Epidermal melanocyte (primary cell): ENCODE results near the gene MARCHF9.

Source experiments
- DNase-seq: peaks from one replicate; pipeline ENCODE4 v3.0.0; 2011; ENCODE audit warnings: low spot score; ENCODE audit not compliant: insufficient read length

MARCHF9 gene

DNA sequence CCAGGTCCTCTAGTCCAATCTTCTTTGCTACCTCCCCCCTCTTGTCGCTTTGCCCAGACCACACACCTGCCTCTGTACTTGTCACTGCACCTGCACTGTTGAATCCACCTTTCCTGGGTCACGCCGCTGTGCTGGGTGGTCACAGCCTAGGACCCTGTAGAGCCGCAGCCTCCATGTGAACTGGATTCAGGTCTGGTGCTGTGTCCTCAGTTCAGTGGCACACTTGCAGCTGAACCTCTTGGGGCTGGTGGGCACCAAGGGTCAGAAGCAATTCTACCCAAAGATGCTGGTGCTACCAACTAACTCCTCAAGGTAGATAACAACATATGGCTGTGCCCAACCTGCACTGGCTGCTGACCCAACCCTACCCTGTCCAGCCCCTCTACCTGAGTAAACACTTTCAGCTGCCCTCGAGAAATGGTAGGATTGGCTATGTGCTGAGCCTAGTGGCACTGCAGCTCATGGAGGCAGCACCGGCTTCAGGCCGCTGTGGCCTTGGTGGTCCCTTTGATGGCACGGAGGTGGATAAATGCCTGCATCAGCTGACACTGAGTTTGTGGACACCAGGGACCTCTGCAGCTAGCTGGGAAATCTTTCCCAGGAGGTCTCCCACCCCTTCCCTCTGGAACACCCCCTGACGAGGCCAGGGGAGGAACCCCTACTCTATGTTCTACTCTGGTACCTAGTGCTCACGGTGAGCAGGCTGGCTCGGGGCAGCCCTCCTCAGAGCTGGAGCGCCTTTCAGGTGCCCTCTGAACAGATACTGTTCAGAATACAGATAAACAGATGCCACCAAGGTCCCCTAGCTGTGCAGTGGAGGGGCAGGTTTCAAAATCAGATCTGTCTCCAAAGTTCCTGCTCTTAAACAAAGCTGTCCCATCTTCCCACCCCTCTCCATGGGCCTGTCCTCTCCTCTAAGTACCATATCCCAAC is 30.6 kb upstream of the MARCHF9 start:
- no peak for DNase-seq

DNA sequence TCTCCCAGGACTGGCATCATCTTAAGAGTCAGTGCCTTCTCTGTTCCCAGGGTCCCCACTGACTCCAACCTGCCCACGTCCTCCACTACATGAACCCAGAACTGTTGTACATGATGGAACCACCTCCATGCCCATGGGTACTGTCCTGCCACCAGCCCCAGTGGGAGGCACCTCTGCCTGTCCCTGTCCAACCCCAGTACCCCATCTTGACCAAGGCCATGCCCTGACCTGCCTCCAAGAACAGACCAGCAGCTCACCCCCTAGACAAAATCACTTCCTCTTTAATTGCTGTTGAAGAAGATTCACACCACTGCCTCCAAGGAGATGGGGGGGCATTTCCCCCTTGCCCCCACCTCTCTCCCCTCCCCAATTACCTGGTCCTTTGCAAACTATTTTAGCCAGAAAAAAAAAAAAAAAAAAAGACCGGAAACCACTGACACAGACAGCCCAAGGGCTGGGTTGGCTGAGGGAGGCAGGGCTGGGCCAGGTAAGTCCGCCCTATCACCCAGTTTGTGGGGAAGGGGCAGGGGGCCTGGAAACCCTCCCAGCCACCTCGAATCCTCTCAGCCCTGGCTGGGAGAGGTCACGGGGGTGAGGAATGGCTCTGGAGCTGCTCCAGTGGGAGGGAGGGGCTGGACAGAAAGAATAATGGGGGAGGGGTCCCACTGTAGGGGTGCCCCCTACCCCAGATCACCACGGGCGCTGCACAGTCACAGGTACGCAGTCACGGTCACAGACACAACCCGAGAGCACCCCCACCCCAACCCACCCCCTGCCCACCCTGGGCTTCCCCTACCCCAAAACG is 29.8 kb upstream of the MARCHF9 start:
- no peak for DNase-seq

DNA sequence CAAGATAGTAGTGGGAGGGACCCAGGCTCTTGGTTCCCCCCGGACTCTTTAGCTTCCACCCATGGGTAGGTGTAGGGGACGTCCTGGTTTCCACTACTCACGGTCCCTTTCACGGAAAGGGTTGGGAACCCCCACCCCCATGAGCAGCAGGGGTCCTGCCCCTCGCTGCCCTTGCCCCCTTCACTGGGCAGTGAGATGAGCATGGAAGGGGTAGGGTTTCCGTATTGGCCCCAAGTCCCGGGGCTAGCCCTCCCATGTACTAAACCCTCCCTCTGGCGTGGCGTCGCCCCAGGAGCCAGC is 29.1 kb upstream of the MARCHF9 start:
- no peak for DNase-seq

DNA sequence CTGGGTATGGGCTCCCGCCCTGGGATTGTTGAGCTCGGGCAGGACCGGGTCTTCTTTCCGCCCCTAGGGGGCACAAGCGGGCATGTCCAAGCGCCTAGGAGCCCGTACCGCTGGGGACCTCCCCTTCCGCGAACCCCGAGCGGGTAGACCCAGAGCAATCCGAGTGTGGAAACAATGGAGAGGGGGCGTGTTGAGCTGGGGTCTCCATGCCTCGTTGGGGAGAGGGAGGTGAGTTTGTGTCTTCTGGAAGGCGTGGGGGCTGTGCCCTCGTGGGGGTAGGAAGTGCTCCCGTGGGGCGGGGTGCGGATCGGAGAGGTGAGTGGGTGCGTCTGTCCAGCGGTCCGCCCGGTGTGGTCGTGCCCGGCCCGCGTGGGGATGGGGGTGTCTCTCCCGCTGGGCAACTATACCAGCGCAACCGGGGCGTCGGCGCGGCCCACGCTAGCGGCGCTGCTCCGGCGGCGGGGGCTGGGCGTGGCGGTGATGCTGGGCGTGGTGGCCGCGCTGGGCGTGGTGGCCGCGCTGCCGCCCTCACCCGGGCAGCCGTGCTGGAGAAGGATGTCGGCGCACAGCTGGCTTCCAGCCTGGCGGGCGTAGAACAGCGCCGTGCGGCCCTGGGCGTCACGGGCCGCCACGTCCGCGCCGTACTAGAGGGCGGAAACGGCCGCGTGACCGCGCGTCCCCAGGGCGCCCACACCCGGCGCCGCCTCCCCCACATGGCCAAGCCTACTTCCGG is 28.6 kb upstream of the MARCHF9 start:
- peak; percentile 78 for DNase-seq

DNA sequence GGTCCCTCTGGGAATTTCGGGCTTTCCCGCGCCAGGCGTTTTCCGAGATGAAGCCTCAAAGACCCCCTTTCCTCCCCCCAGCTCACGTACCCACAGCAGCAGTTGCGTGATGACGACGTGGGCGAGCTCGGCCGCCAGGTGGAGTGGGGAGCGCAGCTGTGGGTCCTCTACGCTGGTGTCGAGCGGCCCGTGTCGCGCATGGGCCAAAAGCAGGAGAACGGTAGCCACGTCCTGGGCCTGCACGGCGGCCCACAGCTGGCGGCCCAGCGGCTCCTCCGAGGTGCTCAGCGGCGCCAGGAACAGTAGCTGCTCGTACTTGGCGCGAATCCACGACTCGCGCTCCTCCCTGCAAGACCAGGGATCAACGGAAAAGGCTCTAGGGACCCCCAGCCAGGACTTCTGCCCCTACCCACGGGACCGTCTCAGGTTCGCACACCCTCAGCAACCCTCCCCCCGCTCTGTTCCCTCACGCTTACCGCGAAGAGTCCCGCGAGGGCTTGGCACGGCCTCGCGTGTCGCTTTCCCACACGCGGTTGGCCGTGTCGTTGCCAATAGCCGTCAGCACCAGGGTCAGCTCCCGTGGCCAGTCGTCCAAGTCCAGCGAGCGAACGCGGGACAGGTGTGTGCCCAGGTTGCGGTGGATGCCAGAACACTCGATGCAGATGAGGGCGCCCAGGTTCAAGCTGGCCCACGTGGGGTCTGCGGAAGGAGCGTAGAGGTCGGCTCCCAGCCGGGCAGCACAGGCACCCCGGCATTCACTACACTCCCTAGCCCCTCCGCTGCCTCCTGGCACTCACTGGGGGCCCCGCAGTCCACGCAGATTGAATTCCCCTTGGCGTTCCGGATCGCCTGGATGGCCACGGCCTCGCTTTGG is 27.8 kb upstream of the MARCHF9 start:
- no peak for DNase-seq

DNA sequence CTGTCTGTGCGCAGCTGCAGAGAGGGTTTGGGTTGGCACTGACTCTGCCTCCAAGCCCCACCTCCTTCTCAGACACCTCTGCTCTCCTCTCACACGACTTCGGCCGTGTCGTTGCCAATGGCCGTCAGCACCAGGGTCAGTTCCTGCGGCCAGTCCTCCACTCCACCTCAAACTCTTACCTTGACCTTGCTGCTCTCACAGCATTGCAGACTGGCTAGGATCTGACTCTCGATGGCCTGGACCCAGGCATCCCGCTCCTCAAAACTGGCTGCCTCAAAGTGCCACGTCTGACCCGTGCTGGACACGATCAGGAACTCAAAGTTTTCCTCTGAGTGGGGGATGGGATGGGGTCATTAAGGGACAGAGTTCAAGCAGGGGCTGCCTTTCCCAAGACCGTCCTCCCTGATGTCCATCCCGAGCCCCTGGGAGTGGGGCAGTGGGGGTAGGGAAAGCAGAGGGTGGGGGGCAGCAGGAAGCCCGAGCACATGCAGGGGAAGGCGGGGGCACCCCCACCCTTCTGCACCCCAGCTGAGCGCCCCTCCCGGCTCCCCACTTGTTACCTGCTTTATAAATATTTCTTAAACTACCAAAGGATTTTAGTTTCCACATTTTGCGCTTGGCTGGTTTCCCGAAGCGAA is 27.0 kb upstream of the MARCHF9 start:
- no peak for DNase-seq

DNA sequence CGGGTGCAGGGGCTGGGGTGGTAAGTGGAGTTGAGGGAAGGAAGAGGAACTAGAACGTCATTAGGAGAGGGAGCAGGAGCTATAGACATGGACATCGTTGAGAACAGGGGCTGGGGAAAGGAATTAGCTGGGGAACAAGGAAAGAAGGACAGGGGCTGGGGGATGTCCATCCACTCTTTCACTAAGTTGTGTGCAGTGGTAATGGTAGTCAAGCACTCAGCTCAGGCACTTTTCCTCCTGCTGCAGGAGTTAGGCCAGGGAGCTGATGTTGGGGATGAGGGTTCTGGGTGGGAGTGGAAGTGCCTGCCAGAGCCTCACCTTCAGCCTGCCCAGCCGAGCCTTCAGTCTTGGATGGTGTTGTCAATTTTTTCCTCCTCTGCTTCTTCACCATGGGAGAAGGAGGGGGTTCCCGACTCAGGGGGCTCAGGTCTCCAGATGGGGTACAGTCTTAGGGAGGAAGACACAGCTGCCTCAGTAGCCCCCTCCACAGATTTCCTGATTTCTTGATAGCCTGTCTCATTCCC is 25.5 kb upstream of the MARCHF9 start:
- no peak for DNase-seq

DNA sequence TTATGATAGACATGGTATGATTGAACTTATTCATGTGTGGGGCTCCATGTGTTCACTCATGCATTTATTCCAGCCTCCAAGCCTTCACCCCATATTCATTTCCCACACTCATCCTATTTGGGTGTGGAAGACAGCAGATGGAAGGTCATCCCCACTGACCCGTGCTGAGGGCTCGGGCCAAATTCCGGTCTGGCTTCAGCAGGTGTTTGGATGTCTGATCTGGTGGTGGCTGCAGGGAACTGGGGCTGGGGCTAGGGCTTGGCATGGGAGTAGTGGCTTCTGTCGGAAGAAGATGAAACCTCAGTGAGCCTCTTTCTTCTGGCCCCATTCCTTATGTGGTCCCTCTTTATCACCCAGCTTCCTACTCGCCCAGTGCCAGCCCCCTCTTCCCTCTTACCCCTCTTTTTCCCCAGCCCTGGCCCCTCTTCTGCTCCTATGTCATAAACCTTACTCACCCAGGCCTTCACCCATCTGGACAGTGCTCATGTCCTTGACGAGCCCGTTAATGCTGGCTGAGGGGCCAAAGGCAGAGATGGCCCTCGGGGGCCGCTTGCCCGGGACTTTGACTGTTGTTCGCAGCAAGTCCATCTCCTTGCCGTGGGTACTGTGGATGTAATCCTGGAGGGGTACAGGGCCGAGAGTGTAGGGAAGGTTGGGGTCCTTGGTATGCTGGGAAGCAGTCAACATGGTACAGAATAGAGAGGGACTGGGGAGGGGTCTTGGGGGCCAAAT is 24.4 kb upstream of the MARCHF9 start:
- no peak for DNase-seq

DNA sequence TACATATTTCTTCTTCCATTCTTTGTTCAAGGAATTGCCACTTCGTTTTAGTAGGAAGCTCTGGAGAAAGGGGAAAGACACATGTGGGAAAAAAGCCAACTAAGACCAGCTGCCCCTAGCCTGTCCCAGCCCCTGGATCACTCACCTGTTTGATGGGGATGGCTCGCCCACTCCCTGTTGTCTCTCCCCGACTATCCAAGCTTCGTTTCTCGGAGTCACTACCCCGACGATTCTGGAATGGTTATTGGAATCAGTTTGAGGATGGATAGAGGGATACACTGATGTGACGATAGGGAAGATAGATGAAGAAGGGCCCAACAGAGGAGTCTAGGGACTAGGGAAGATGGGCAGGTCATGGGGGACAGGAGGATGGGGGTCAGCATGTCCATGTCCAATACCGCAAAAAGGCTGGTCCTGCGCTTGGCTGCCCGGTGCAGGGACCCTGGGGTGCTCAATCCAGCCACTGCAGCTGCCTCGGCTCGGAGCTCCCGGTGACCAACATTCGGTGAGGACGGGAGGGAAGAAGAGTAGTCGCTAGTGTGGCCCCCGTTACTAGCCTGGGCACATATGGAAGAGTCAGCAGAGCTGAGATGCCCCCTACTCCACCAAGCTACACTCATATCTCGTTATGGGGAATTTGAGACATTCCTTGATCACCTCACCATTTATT is 23.4 kb upstream of the MARCHF9 start:
- DNase-seq, result no peak

DNA sequence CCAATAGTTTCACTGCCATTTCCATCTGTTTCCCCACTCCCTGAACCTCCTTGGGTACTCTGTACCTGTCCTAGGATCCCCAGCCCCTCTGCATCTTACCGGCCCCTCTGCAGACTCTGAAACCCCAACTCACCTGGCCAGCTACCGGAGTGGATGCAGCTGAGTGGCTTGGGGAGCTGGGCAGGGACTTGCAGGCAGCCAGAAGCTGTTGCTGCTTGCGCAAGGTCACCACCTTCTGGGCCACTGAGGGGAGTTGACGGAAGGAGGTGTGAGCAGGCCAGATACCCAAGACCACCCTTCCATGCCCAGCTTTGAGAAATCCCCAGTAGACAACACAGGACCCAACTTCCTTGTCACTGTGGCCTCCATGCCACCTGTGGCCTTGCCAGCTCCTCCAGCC is 22.6 kb upstream of the MARCHF9 start:
- DNase-seq, result no peak

DNA sequence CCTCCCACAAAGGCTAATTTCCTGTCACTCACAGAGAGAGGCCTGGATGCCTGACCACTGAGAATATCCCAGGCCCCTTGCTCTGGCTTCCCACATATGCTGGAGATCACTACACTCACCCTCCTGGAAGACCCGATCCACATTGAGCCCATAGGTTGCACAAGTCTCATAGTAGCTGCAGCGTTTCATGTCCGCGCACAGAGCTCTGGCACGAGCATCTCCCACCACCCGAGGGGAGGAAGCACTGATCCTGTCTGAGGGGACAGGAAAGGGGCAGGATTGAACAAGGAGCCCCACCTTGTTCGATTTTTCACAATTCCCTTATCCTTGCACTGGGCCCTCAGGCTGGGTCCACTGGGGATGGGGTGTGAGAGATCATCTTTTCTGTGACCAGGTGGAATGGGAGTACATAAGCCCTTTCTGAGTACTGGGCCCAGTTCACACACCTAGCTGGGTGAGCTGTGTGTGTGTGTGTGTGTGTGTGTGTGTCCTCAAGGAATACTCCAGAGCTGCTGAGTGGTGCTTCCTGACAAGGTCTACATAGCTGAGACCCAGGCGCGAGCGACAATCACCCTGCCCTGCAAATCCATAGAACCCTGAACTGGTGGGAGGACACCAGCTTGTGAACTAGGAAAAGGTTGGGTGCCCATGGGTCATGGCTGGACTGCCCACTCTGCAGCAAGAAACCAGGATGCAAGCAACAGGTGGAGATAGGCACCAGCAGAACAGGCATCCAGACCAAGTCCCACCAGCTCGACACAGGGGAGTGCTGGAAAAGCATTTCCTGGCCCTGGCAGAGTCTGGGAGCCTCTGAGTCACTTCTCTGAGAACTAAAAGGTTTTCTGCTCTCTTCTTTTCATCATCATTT is 21.9 kb upstream of the MARCHF9 start:
- no peak for DNase-seq

DNA sequence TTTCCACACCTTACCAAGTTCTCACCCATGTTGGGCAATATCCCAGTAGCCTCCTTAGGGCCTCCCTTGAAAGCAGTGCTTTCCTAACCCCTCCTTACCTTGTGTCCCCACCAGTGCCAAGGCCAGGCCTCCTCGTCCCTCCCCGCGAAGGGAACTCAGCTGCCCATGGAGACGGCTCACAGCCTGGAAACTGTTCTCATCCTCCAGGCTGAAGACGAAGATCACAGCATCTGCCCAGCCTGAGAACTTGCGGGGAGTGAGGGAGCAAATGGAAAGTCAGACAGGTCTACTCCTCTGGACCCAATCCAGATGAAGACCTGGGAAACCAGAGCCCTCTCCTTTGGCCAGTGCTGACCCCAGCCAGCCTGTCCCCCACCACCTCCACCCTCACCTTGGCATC is 21.0 kb upstream of the MARCHF9 start:
- no peak for DNase-seq

DNA sequence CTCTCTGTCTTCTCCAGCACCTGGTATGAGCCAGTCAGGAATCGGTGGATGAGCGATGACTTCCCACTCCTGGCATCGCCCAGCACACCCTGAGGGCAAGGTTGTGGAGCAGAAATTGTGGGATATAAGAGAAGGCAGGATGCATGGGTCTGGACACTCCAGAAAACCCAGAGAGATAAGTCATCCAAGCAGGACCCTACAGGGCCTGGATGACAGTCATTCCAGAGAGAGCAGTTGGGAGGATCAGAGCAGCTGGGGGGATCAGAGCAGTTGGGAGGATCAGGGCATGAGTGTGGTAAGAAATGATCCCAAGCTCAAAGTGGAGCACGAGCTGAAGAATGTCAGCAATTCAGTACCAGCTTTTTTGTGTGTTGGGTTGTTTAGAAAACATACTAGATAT is 20.3 kb upstream of the MARCHF9 start:
- no peak for DNase-seq

DNA sequence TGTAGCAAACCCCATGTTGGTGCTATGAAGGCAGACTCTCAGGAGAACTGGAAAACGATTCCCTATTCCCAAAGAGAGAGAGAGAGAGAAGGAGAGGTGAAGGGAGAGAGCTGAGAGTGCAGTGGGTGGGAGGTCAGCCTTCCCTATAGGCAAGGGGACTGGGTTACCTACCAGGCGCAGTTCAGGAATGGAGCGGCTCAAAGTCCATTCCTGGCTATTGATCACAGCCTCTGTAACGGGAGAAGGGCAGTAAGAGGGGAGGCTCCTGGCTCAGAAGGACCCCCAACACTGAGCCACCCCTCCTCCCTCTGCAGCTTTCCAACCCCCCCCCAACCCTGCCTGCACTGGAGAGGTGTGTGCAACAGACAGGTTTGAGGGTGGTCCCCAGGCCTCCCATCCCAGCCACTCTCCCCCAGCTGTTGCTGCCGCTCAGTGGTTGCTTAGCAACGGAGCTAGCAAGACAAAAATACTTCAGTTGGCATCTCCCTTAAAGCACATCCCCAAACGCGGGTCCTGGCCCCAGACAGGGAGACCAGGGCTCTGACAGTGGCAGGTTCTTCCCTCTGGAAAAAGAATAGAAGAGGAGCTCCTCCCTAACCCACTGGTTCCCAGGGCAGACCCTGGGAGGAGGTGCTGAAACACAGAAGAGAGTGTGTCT is 19.6 kb upstream of the MARCHF9 start:
- no peak for DNase-seq

DNA sequence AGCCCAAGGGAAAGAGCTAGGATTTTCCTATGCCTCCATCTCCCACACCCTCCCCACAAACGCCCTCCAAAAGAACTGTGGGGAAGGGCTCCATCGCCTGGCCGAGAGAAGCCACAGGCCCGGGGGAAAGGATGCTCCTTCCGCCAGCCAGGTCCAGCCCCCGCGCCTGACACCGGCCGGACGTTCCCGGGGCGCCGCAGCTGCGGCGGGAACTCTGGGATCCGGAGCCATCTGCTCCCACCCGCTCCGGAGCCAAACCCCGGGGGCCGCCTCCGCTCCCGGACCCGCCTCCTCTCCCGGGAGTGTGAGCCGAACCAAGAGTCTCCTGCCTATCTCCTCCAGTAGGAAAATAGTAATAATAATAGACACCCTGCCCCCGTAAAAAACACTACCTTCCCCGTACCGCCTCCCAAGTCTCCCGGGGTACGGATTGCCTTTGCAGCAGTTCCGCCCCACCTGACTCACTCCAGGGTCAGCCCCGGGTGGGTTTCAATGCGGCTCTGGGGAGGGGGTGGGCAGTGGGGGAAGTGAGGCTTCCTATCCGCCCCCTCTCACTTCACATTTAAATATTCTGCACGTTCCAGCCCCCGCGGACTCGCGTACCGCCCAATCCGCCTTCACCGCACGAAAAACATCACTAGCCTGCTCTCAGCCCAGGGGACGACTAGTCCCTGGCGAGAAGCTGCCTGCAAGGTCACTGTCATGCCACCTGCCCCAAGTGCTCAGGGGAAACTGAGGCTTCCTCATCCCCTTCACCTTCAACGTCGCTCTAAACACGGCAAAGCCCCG is 18.8 kb upstream of the MARCHF9 start:
- DNase-seq, result no peak

DNA sequence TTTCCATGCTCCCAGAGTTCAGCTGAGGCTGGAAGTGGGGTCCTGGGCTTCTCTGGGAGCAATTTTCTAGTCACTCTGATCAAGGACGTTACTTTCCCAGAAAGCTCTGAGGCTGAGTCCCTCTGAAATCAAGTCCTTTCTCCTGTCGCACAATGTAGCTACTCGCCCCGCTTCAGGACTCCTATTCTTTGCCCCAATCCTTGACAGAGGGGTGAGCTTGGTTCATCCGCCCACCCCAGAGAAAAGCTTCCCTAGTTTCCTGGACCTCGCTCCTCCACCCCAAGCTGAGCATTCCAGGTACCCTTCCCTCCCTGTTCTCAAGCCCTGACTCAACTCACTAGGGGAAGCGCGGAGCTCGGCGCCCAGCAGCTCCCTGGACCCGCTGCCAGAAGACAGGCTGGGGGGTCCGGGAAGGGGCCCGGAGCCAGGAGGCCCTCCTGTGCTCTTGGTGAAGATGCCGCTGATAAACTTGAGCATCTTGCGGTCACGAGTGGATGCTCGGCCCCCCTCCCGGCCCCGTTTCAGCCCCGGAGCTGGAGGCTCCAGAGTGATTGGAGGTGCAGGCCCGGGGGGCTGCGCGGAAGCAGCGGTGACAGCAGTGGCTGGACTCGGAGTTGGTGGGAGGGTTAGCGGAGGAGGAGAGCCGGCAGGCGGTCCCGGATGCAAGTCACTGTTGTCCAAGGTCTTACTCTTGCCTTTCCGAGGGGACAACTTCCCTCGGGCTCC is 18.0 kb upstream of the MARCHF9 start:
- no peak for DNase-seq
